Neuronal stem cell (in vitro differentiated cells): ENCODE data around the gene CFLAR.

Experiments
- DNase-seq: peaks from one replicate; pipeline ENCODE4 v3.0.0-alpha.2; 2013; ENCODE audit warnings: low spot score
- H2AFZ ChIP-seq: one replicate; pipeline ENCODE4 v1.6.1; 2013; ENCODE audit warnings: mild to moderate bottlenecking, low read length, inconsistent platforms
- H2AK5ac ChIP-seq: 2 replicates; pipeline ENCODE4 v1.6.1; 2013; ENCODE audit warnings: low read depth, mild to moderate bottlenecking, inconsistent platforms, low read length, moderate library complexity, mixed read lengths
- H2BK120ac ChIP-seq: 2 replicates; pipeline ENCODE4 v1.6.1; 2013; ENCODE audit warnings: low read depth, mild to moderate bottlenecking, inconsistent platforms, low read length, moderate library complexity, mixed read lengths
- H2BK12ac ChIP-seq: one replicate; pipeline ENCODE4 v1.6.1; 2013; ENCODE audit warnings: low read length, inconsistent platforms
- H2BK15ac ChIP-seq: 2 replicates; pipeline ENCODE4 v1.6.1; 2013; ENCODE audit warnings: mild to moderate bottlenecking, low read length, inconsistent platforms, mixed read lengths
- H2BK5ac ChIP-seq: one replicate; pipeline ENCODE4 v1.6.1; 2013; ENCODE audit warnings: inconsistent platforms, mild to moderate bottlenecking, low read length, moderate library complexity
- H3K14ac ChIP-seq: one replicate; pipeline ENCODE4 v1.6.1; 2013; ENCODE audit warnings: low read length, inconsistent platforms
- H3K18ac ChIP-seq: 2 replicates; pipeline ENCODE4 v1.6.1; 2013; ENCODE audit warnings: low read length, inconsistent platforms
- H3K23ac ChIP-seq: 2 replicates; pipeline ENCODE4 v1.6.1; 2013; ENCODE audit warnings: low read depth, mild to moderate bottlenecking, mixed read lengths, low read length, inconsistent platforms; ENCODE audit not compliant: poor library complexity
- H3K27ac ChIP-seq: replicated peaks from 3 replicates; pipeline ENCODE4 v1.5.1; 2013; ENCODE audit warnings: low read length, inconsistent platforms
- H3K27me3 ChIP-seq, 3 experiments: 2 replicates each; pipeline ENCODE4 v1.6.1; 2013; ENCODE audit warnings: low read length in 3 of 3, mild to moderate bottlenecking in 2 of 3, inconsistent platforms in 1 of 3, low read depth in 1 of 3, mixed read lengths in 1 of 3, moderate library complexity in 1 of 3; ENCODE audit not compliant: control insufficient read depth in 3 of 3, insufficient read depth in 3 of 3
- H3K36me3 ChIP-seq, 2 donors: replicated peaks in 1 of 2; 2 replicates each; pipeline ENCODE4 v1.6.1; 2013; ENCODE audit warnings: low read length in 2 of 2; ENCODE audit not compliant: control insufficient read depth in 2 of 2, insufficient read depth in 2 of 2
- H3K4ac ChIP-seq: 2 replicates; pipeline ENCODE4 v1.6.1; 2013; ENCODE audit warnings: inconsistent platforms, mild to moderate bottlenecking, low read length, moderate library complexity
- H3K4me1 ChIP-seq, 2 donors: 1 replicate in 1 of 2; 2 replicates in 1 of 2; pipeline ENCODE4 v1.6.1; 2013; ENCODE audit warnings: low read length in 2 of 2, low read depth in 1 of 2; ENCODE audit not compliant: control insufficient read depth in 2 of 2, insufficient read depth in 1 of 2
- H3K4me2 ChIP-seq: one replicate; pipeline ENCODE4 v1.6.1; 2013; ENCODE audit warnings: mild to moderate bottlenecking, low read length, inconsistent platforms; ENCODE audit not compliant: insufficient read depth, poor library complexity, severe bottlenecking
- H3K4me3 ChIP-seq, 2 donors: 2 replicates each; pipeline ENCODE4 v1.5.1; 2013; ENCODE audit warnings: low read length in 2 of 2, mild to moderate bottlenecking in 2 of 2, inconsistent platforms in 1 of 2, moderate library complexity in 1 of 2
- H3K79me1 ChIP-seq: one replicate; pipeline ENCODE4 v1.6.1; 2013; ENCODE audit warnings: low read depth, mild to moderate bottlenecking, inconsistent platforms, low read length, moderate library complexity
- H3K9ac ChIP-seq: one replicate; pipeline ENCODE4 v1.6.1; 2013; ENCODE audit warnings: mild to moderate bottlenecking, low read depth, low read length, inconsistent platforms; ENCODE audit not compliant: poor library complexity
- H3K9me3 ChIP-seq, 2 donors: replicated peaks in 1 of 2; 2 replicates each; pipeline versions ENCODE3 to v1.6.1; 2013; ENCODE audit warnings: low read length in 2 of 2, mild to moderate bottlenecking in 2 of 2, inconsistent platforms in 1 of 2, low read depth in 1 of 2, mixed read lengths in 1 of 2, moderate library complexity in 1 of 2; ENCODE audit not compliant: control insufficient read depth in 2 of 2, insufficient read depth in 1 of 2
- H4K8ac ChIP-seq: one replicate; pipeline ENCODE4 v1.6.1; 2013; ENCODE audit warnings: low read depth, mild to moderate bottlenecking, inconsistent platforms, low read length, moderate library complexity
- H4K91ac ChIP-seq: one replicate; pipeline ENCODE4 v1.6.1; 2013; ENCODE audit warnings: low read length, low read depth, mild to moderate bottlenecking, inconsistent platforms; ENCODE audit not compliant: poor library complexity
- WGBS, 2 donors: extraction: QIAGEN DNeasy Blood & Tissue Kit; methylation state at CpG; one replicate each; pipeline ENCODE4 v1.1.7; 2013; ENCODE audit warnings: missing lambda C conversion rate in 2 of 2, mixed read lengths in 1 of 2; ENCODE audit not compliant: insufficient read length in 2 of 2, insufficient replicate concordance in 1 of 2; ENCODE audit errors: extremely low coverage in 2 of 2; 5-methylcytosine and 5-hydroxymethylcytosine counted together

CFLAR gene

GRCh38 chr2:201208563-201209252 is 92.7 kb downstream of the CFLAR start:
- no peak for DNase-seq
- Histone ChIP-seq H3K9ac (no peak overlapping the region), H2BK5ac (no peak overlapping the region), H4K8ac (no peak overlapping the region), H3K4me2 (no peak overlapping the region), H3K27me3 (peaks cover 0 to 12% (median 0%) of the 10 kb centered on the region in 3 experiments), H3K9me3 (no peaks in the 10 kb centered on the region), H3K23ac (no peak overlapping the region), H3K4me1 (peaks cover 0 to 2% of the 10 kb centered on the region in 2 donors), H2BK12ac (no peak overlapping the region), H2AK5ac (no peak overlapping the region), H3K4ac (no peak overlapping the region), H3K4me3 (no peak overlapping the region), H3K36me3 (no peaks in the 10 kb centered on the region), H3K79me1 (no peaks in the 10 kb centered on the region), H3K14ac (no peak overlapping the region), H3K18ac (no peak overlapping the region), H4K91ac (no peak overlapping the region), H2BK15ac (no peak overlapping the region), H2AFZ (no peak overlapping the region), H2BK120ac (no peak overlapping the region), H3K27ac (no peak overlapping the region)
- no CpG with 5 or more reads among the region's 12 CpGs for WGBS, 2 donors

GRCh38 chr2:201215963-201216362 is 100.0 kb downstream of the CFLAR start:
- Histone ChIP-seq H3K27me3 (peaks cover 0 to 10% (median 0%) of the 10 kb centered on the region in 3 experiments), H3K4ac (no peak overlapping the region), H3K27ac (no peak overlapping the region), H4K8ac (no peak overlapping the region), H3K4me3 (no peak overlapping the region), H3K79me1 (no peaks in the 10 kb centered on the region), H3K9ac (no peak overlapping the region), H3K4me2 (no peak overlapping the region), H3K23ac (no peak overlapping the region), H2BK5ac (no peak overlapping the region), H3K14ac (no peak overlapping the region), H3K4me1 (no peaks in the 10 kb centered on the region), H2BK15ac (no peak overlapping the region), H2BK120ac (no peak overlapping the region), H4K91ac (no peak overlapping the region), H3K18ac (no peak overlapping the region), H3K9me3 (no peaks in the 10 kb centered on the region), H2AK5ac (no peak overlapping the region), H2BK12ac (no peak overlapping the region), H2AFZ (no peak overlapping the region), H3K36me3 (no peaks in the 10 kb centered on the region)
- WGBS, 2 donors = no CpG with 5 or more reads among the region's 4 CpGs
- no peak for DNase-seq

- H4K91ac ChIP-seq = no peak overlapping the region
- no peak for DNase-seq
- no peaks in the 10 kb centered on the region for H3K9me3 ChIP-seq
- no peak overlapping the region for H2BK15ac ChIP-seq
- no peak overlapping the region for H2BK120ac ChIP-seq
- H3K4me3 ChIP-seq = no peak overlapping the region
- H3K23ac ChIP-seq = no peak overlapping the region
- H3K27me3 ChIP-seq = peaks cover 0 to 5% (median 0%) of the 10 kb centered on the region in 3 experiments
- H3K14ac ChIP-seq = no peak overlapping the region
- no peak overlapping the region for H3K9ac ChIP-seq
- H2BK12ac ChIP-seq = no peak overlapping the region
- H3K18ac ChIP-seq = no peak overlapping the region
- no peak overlapping the region for H3K4me2 ChIP-seq
- no peaks in the 10 kb centered on the region for H3K36me3 ChIP-seq
- no CpG with 5 or more reads among the region's 1 CpG for WGBS, 2 donors
- no peak overlapping the region for H2AFZ ChIP-seq
- no peak overlapping the region for H2BK5ac ChIP-seq
- no peak overlapping the region for H3K4ac ChIP-seq
- no peak overlapping the region for H3K27ac ChIP-seq
- H3K4me1 ChIP-seq = no peaks in the 10 kb centered on the region
- H4K8ac ChIP-seq = no peak overlapping the region
- H2AK5ac ChIP-seq = no peak overlapping the region
- no peaks in the 10 kb centered on the region for H3K79me1 ChIP-seq
Measured at GRCh38 chr2:201216918-201217317, 101.0 kb downstream of the CFLAR start.

DNA sequence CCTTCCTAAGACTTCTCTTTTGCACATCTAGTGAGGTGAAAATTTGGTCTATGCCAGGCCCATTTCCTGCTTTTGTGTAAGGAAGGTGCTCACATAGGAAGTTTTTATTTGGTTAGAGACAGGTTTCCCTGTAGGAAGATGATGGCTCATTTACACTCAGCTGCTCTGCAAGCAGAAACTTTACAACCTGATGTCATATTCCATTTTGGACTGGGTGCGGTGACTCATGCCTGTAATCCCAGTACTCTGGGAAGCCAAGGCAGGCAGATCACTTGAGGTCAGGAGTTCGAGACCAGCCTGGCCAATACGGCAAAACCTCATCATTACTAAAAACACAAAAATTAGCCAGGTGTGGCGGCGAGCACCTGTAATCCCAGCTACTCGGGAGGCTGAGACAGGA is 102.8 kb downstream of the CFLAR start:
- Histone ChIP-seq H3K4me2 (no peak overlapping the region), H3K4me1 (no peaks in the 10 kb centered on the region), H2AFZ (no peak overlapping the region), H2BK5ac (no peak overlapping the region), H2BK12ac (no peak overlapping the region), H3K27ac (no peak overlapping the region), H2AK5ac (no peak overlapping the region), H2BK120ac (no peak overlapping the region), H3K4me3 (no peak overlapping the region), H3K36me3 (no peaks in the 10 kb centered on the region), H3K18ac (no peak overlapping the region), H3K9ac (no peak overlapping the region), H3K27me3 (peaks cover 0 to 3% (median 0%) of the 10 kb centered on the region in 3 experiments), H2BK15ac (no peak overlapping the region), H4K8ac (no peak overlapping the region), H3K9me3 (no peaks in the 10 kb centered on the region), H3K79me1 (no peaks in the 10 kb centered on the region), H3K4ac (no peak overlapping the region), H4K91ac (no peak overlapping the region), H3K14ac (no peak overlapping the region), H3K23ac (no peak overlapping the region)
- DNase-seq = no peak
- no CpG with 5 or more reads among the region's 6 CpGs for WGBS, 2 donors
